Thoracic aorta (tissue), 2 donors: Measurements from ENCODE around the gene SNX30. TPM values are rescaled to one million over a fixed set of nuclear protein-coding genes. Genes with fewer than 3 reads are reported as not detected.

Experiments used
- ATAC-seq: fragments of 150-250 bp; one replicate; pipeline ENCODE4 v1.8.0; 2017; ENCODE audit warnings: low read depth; ENCODE audit not compliant: insufficient number of reproducible peaks, low FRiP score
- DNase-seq: peaks from one replicate; pipeline ENCODE4 v3.0.0-alpha.2; 2020; ENCODE audit warnings: low spot score
- H3K27ac ChIP-seq, 2 donors: fragments of 200-600 bp; sonication (generic); 1 replicate in 1 of 2; 2 replicates in 1 of 2; pipeline ENCODE4 v1.5.1; 2016; ENCODE audit warnings: mild to moderate bottlenecking in 2 of 2, moderate library complexity in 2 of 2
- H3K27me3 ChIP-seq: fragments of 200-600 bp; sonication (generic); replicated peaks from 2 replicates; pipeline ENCODE4 v1.6.0; 2016; ENCODE audit warnings: mild to moderate bottlenecking; ENCODE audit not compliant: insufficient read depth
- H3K36me3 ChIP-seq: fragments of 200-600 bp; sonication (generic); one replicate; pipeline ENCODE4 v1.5.1; 2016
- H3K4me1 ChIP-seq, 2 donors: fragments of 200-600 bp; sonication (generic); 1 replicate in 1 of 2; 2 replicates in 1 of 2; pipeline versions ENCODE4 v1.5.1 to v1.6.0; 2016; ENCODE audit warnings: low read depth in 2 of 2, mild to moderate bottlenecking in 1 of 2; ENCODE audit not compliant: control insufficient read depth in 1 of 2
- H3K4me3 ChIP-seq: fragments of 200-600 bp; sonication (generic); 2 replicates; pipeline ENCODE4 v1.5.1; 2016; ENCODE audit warnings: mild to moderate bottlenecking
- H3K9me3 ChIP-seq: fragments of 200-600 bp; sonication (generic); 2 replicates; pipeline ENCODE4 v1.5.1; 2016
- CTCF ChIP-seq: fragments of 200-600 bp; sonication (generic); IDR thresholded peaks from one replicate; pipeline ENCODE4 v1.5.1; 2019; ENCODE audit warnings: antibody characterized with exemption
- total RNA-seq, 2 donors: library from RNA; depleted of rRNA; stranded (reverse); fragments of >200 nt; gene quantifications; one replicate each; pipeline versions ENCODE4 v1.1.0 to v1.2.3, GENCODE V29; 2016

SNX30 gene
- total RNA-seq, 2 donors from 2014 or later: 11.2 to 36.3 TPM

- Histone ChIP-seq H3K9me3 (no peaks in the 10 kb centered on the region), H3K4me1 (peaks cover 18 to 33% of the 10 kb centered on the region in 2 donors)
- ATAC-seq: no peak
Measured at GRCh38 chr9:112757282-112757883, 6.8 kb downstream of the SNX30 start.

GRCh38 chr9:112757940-112758339 is 7.4 kb downstream of the SNX30 start:
- H3K4me3 ChIP-seq: no peak overlapping the region
- no peak for TF ChIP-seq CTCF
- no peaks in the 10 kb centered on the region for H3K36me3 ChIP-seq
- no peak overlapping the region for H3K27ac ChIP-seq
- DNase-seq (no peak), ATAC-seq (no peak)
- no peaks in the 10 kb centered on the region for H3K27me3 ChIP-seq
- H3K9me3 ChIP-seq: no peaks in the 10 kb centered on the region
- H3K4me1 ChIP-seq: peaks cover 16 to 27% of the 10 kb centered on the region in 2 donors

More at GRCh38 chr9:112757282-112757883, 6.8 kb downstream of the SNX30 start:
- TF ChIP-seq CTCF: no peak
- no peaks in the 10 kb centered on the region for H3K27me3 ChIP-seq
- H3K36me3 ChIP-seq: no peaks in the 10 kb centered on the region
- H3K4me3 ChIP-seq: no peak overlapping the region
- H3K27ac ChIP-seq: no peak overlapping the region
- no peak for DNase-seq

- H3K27ac ChIP-seq: no peak overlapping the region
- TF ChIP-seq CTCF: no peak
- no peaks in the 10 kb centered on the region for H3K27me3 ChIP-seq
- H3K4me1 ChIP-seq: peaks cover 0 to under 1% of the 10 kb centered on the region in 2 donors
- ATAC-seq: no peak
- no peak overlapping the region for H3K4me3 ChIP-seq
- H3K36me3 ChIP-seq: no peaks in the 10 kb centered on the region
- no peaks in the 10 kb centered on the region for H3K9me3 ChIP-seq
- DNase-seq: no peak
Measured at GRCh38 chr9:112760821-112761220, 10.3 kb downstream of the SNX30 start.

GRCh38 chr9:112761912-112762655 is 11.5 kb downstream of the SNX30 start:
- TF ChIP-seq CTCF: no peak
- Histone ChIP-seq H3K9me3 (no peaks in the 10 kb centered on the region), H3K4me3 (no peak overlapping the region), H3K4me1 (no peaks in the 10 kb centered on the region), H3K27me3 (no peaks in the 10 kb centered on the region), H3K27ac (no peak overlapping the region), H3K36me3 (no peaks in the 10 kb centered on the region)
- DNase-seq: no peak
- no peak for ATAC-seq

- DNase-seq (no peak), ATAC-seq (no peak)
- no peaks in the 10 kb centered on the region for H3K36me3 ChIP-seq
- TF ChIP-seq CTCF: no peak
- H3K27ac ChIP-seq: no peak overlapping the region
- no peaks in the 10 kb centered on the region for H3K27me3 ChIP-seq
- H3K4me1 ChIP-seq: no peaks in the 10 kb centered on the region
- H3K9me3 ChIP-seq: no peaks in the 10 kb centered on the region
- no peak overlapping the region for H3K4me3 ChIP-seq
Measured at GRCh38 chr9:112762726-112763518, 12.4 kb downstream of the SNX30 start.
